GM19351 (cell line): Measurements from ENCODE around the gene BDH1.
"Not testable (repeated sequence)": the region's sequence is repeated elsewhere in the genome, so short reads cannot be mapped to it uniquely, and the experiment has no call there.

Experiments
- ATAC-seq: cut with Tn5 transposase; IDR thresholded peaks from one replicate; pipeline ENCODE4 v1.9.1; 2021; ENCODE audit warnings: mild to moderate bottlenecking, moderate library complexity; ENCODE audit not compliant: unreplicated experiment

Gene BDH1

DNA sequence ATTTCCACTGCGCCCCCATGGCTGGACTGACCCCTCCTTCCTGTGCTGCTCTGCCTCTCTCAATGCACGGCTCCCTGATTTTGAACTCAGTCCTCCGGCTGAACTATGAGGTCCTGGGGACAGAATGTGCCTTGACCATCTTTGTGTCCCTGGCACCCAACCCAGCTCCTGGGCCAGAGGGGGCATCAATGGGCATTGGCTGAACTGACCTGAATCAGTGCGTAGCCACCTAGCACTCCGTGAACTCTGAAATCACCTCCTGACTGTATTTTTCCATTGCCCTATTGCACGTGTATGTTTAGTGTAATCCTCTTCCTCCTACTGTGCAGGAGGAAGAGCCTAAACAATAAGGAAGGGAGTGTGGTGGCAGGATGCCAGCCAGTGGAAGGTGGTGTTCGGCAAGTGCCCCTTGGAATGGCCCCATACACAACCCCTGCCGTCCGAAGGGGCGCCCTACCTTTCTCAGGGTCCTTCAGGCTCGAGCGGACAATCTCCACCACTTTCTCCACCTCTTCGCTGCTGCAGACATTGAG, 33.5 kb downstream of the BDH1 start:
- ATAC-seq: no peak

DNA sequence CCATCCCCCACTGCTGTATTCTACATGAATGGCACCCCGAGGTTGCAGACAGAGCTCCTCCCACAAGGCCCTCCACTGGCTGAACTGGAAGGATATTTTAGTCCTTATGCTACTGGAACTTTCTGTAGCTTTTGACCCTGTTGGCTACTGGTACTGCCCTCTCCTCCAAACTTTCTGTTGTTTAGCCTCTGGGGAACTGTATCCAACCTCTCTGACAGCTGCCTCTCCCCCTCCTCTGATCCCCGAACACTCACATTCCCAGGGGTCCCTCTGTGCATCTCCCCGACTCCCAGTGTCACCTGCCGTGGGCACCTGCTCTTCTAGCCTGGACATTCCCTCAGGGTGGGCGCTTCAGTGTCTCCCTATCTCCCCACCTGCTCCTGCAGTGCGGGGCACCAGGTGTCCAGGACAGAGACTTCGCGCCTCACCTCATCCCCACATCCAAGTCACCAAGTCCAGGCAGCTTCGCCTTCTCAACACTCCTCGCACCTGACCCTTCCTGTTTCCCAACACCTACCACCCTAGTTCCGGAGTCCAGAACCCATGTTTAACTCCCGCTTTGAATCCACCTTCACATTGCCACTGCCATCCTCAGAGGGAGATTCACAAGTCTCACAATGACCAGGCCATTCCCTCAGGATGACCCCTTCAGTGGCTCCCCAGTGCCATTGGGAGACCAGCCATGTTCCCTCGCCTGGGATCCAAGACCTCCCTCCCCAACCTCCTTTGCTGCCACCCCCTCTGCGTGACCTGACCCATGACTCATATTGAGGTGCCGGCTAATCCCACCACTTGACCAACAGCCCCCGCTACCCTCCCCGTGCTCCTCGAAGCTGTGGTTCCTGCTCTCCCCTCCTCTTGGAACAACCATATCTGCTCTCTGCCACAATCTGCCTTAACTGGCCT, 34.2 kb downstream of the BDH1 start:
- no peak for ATAC-seq

DNA sequence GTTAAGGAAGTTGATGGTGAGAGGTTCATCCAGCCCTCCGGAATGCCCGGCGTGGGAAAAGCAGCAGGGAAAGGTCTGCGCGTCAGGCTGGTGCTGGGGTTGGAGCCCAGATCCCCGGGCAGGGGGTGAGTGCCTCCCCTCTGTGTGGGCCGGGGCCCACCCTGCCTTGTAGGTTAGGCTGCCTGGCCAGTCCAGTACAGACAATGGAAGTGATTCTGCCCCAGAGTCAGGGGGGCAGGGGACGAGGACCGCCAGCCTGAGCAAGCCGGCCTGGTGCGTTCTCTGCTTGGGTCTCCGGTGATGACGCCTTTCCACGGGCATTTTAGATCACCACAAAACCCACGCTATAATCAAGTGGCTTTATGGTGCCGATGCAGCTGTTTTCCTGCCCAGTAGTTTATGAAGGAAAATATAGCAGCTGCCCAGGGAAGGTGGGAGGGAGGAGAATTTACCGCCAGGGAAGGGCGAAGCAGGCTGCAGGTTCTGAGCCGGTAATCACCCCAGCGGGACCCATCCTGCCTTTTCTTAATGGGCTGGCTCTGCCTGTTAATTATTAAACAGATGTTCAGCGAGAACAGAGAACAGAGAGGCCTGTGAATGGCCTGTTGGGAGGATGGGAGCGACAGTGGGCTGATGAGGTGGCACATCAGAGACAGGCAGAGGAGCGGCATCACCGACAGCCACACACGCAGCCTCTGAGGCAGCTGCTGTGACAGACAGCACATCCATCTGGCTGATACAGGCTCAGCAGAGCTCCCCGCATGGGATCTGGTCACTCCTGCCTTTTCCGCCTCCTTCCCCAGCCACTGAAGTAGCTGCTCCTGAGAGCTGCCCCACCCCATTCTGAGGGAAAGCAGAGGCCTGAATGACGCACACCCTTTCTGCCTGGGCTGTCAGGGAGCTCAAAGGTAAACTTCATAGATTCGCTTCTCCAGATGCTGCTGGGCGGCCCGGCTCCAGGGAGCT, 35.2 kb downstream of the BDH1 start:
- ATAC-seq: no peak

DNA sequence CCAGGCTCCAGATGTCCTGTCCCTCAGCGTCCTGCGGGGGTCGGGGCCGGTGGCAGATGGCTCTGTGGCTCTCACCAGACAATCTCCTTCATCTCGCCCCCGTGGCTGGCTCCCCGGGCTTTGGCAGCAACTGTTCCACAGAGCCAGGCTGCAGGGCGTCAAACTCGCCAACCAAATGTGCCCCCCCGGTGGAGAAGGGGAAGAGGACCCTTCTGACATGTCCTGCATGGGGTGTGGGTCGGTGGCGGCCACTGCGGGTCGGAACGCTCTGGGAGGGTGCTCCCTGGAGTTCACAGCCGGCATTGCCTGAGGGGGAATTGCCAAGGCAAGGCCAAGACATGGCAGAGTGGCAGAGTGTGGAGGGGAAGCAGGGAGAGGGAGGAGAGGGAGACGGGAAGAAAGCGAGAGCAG, 36.0 kb downstream of the BDH1 start:
- ATAC-seq: no peak

DNA sequence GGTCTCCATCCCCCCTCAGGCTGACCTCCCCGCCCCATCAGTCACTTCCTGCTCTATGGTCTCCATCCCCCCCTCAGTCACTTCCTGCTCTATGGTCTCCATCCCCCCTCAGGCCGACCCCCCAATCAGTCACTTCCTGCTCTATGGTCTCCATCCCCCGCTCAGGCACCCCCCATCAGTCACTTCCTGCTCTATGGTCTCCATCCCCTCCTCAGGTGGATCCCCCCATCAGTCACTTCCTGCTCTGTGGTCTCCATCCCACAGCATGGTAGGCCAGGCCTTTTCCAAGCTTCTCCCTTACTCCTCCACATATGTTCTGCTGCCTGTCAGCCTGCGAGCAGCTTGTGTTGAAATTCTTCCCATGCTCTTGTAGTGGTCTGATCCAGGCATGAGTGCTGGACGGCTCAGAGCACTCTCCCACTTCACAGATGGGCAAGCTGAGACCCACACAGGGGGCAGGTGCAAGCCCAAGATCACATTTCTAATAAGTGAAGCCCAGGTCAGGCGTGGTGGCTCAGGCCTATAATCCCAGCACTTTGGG, 36.8 kb downstream of the BDH1 start:
- no peak for ATAC-seq

DNA sequence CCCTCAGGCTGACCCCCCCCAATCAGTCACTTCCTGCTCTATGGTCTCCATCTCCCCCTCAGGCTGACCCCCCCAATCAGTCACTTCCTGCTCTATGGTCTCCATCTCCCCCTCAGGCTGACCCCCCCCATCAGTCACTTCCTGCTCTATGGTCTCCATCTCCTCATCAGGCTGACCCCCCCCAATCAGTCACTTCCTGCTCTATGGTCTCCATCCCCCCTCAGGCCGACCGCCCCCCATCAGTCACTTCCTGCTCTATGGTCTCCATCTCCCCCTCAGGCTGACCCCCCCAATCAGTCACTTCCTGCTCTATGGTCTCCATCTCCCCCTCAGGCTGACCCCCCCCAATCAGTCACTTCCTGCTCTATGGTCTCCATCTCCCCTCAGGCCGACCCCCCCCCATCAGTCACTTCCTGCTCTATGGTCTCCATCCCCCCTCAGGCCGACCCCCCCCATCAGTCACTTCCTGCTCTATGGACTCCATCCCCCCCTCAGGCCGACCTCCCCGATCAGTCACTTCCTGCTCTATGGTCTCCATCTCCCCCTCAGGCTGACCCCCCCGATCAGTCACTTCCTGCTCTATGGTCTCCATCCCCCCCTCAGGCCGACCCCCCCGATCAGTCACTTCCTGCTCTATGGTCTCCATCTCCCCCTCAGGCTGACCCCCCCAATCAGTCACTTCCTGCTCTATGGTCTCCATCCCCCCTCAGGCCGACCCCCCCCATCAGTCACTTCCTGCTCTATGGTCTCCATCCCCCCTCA, 37.7 kb downstream of the BDH1 start:
- ATAC-seq: not testable (repeated sequence)

DNA sequence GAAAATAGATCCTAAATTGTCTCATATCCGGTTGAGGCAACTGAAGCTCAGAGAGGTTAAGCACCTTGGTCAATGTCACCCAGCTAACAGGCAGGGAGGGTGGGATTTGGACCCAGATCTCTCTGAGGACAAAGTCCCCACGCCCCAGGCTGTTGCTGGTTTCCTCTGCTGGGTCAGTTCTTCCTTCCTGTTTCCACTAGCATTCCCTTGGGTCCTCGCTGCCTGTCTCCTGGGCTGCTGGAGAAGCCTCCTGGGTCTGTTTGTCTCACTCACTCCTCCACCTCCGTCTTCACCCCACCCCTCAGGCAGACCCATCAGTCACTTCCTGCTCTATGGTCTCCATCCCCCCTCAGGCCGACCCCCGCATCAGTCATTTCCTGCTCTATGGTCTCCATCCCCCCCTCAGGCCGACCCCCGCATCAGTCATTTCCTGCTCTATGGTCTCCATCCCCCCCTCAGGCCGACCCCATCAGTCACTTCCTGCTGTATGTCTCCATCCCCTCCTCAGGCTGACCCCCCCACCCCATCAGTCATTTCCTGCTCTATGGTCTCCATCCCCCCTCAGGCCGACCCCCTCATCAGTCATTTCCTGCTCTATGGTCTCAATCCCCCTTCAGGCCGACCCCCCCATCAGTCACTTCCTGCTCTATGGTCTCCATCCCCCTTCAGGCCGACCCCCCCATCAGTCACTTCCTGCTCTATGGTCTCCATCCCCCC, 38.7 kb downstream of the BDH1 start:
- not testable (repeated sequence) for ATAC-seq

DNA sequence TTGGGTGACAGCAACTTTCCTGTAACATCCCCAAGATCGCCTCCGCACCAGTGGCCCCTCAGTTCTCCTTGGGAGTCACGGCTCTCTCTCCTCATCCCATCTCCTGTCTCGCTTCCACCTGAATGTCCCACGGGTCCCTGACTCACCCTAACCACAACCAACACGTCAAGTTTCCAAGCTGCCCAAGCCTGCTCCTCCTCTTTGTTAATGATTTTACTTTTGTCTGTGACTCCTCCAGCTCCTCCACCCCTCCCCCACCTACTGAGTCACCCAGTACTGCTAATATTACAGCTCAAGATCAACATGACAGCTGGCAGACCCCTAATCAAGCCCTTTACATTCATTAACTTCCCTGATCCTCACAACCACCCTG, 39.3 kb downstream of the BDH1 start:
- ATAC-seq: no peak

DNA sequence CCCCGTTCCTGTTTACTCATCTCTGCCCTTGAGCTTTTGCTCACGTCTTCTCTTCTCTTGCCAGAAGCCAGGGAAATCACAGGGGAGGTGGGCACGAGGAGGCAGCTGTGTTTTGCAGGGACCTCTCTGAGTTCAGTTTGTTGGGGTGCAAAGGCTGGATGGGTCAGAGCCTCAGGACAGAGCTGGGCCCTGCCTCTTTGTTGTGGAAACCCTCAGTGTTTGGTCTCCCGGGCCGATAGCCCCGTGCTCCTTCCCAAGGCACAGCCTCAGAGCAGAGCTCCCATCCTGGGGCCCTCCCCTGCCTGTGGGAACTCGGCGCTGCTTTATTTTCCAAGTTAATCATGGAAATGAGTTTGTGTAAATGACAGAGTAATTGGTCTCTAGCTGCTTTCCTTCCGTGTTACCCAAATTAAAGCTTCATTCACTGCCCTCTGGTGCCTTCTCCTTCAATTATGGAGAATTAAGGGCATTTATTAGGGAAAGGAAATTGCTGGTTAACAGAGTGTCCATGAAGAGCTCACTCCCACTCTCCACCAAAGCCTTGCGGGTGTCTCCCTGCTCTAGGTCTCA, 40.9 kb downstream of the BDH1 start:
- no peak for ATAC-seq

DNA sequence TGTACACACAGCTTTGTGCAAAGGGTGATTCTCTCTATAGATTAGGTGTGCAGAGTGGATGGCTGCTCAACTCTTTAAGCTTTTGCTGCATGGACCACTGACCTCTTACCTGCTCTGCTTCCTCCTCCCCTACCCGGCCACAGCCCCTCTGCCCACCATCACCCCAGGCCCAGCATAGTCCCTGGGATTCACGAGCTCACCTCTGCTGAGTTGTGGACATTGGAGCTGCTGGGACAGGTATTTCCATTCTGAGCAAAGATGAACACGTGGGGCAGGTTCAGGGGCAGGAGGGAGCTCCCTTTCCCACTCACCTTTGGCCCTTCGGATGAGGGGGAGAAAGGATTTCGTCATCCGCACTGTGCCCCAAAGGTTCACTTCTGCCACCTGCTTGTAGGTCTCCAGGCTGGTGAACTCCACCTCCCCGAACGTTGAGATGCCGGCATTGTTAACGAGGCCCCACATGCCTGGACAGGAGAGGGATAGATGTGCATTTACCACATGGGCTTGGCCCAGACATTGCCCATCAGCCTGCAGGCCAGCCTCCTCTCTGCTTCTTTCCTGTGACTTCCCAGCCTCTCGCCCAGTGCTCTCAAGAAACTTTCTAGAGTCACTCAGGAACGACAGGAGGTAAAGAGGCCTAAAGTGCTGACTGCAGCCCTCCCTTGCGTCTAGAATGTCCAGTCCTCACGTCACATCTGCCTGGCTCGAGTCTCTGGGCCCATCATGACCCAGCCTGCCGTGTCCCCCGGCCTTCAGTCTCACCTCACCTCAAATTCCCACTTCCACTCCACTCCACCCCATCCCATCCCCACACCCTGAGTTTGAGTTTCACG, 41.6 kb downstream of the BDH1 start:
- no peak for ATAC-seq

DNA sequence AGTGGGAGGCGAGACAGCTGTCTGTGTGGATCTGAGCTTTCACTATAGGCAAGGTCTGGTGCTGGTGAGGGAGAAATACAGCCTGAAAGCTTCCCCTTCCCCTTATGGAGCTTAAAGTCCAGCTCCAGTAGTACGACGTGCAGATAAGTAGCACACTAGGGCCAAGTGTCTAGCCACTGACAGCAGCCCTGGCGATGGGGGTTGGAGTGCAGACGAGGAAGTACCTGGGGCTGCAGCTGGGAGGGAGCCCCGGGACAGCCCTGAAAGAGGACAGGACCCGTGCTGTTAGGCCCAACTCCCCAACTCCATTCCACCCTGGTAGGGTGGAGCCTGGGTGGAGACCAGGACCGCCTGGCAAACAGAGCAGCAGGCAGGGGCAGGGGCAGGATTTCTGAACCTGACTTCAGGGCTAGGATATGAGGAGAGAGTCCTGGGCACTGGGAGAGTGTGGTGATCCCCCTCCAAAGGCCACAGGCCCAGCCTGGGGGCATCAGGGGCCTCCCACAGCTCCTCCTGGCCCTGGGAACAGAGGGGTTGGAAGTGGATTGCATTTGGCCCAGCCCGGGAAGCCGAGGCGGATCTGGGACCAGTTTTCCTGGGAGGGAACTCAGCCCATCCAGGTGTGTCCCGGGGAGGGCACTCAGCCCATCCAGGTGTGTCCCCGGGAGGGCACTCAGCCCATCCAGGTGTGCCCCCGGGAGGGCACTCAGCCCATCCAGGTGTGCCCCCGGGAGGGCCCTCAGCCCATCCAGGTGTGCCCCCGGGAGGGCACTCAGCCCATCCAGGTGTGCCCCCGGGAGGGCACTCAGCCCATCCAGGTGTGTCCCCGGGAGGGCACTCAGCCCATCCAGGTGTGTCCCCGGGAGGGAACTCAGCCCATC, 42.8 kb downstream of the BDH1 start:
- no peak for ATAC-seq

DNA sequence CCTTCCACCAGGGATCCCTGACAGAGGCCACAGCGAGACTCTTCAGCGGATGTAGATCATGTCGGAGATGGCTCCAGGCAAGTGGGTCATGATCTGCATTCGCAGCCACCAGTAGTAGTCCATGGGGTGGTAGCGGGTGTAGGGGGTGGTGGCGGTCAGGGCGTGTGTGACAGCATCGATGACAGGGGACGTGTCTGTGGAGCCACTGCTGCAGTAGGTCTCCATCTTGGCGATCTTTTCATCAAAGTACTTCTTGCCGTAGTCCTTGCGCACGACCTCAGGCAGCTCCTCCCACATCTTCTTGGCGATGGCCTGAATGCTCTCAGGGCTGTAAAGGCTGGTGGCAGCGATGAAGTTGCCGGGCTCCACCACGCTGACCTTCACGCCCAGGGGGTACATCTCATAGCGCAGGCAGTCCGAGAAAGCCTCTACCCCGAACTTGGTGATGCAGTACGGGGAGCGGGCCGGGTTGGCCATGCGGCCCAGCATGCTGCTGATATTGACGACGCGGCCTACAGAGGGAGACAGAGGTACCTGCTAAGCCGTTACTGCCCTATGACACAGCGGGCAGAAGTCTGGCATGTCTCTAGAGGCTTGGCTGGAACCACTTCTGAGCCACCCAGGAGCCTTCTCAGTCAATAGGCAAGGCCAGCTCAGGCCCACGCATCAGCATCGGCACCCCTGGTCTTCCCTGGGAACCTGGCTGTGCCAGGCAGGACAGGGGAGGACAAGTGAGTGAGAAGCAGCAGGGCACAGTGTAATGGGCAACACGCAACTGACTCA, 43.7 kb downstream of the BDH1 start:
- no peak for ATAC-seq

DNA sequence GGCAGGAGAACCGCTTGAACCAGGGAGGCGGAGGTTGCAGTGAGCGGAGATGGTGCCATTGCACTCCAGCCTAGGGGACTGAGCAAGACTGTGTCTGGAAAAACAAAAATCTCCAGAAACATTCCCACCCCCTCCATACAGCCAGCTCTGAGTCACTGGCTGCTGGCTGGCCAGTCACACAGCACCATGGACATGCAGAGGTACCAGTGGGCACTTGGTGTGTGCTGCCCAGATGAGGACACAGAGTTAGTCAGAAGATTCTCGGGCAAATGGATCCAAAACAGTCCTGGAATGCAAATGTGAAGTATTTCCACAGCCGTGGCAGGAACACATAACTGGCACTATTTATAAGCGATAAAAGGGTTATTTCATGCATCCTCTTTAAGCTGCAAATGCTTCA, 44.6 kb downstream of the BDH1 start:
- ATAC-seq: no peak

DNA sequence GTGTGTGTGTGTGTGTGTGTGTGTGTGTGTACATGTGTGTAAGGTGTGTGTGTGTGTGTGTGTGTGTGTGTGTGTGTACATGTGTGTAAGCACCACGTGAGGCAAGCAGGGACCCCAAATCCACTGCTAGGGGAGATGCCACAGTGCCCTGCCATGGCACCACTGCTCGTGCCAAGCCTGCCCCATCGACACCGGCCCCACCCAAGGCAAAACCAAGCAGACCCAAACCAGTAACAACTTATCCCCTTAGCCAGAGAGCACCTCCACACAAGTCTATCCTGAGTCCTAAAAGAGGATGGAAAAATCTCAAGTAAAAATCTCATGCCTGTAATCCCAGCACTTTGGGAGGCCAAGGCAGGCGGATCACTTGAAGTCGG, 45.1 kb downstream of the BDH1 start:
- ATAC-seq: no peak

DNA sequence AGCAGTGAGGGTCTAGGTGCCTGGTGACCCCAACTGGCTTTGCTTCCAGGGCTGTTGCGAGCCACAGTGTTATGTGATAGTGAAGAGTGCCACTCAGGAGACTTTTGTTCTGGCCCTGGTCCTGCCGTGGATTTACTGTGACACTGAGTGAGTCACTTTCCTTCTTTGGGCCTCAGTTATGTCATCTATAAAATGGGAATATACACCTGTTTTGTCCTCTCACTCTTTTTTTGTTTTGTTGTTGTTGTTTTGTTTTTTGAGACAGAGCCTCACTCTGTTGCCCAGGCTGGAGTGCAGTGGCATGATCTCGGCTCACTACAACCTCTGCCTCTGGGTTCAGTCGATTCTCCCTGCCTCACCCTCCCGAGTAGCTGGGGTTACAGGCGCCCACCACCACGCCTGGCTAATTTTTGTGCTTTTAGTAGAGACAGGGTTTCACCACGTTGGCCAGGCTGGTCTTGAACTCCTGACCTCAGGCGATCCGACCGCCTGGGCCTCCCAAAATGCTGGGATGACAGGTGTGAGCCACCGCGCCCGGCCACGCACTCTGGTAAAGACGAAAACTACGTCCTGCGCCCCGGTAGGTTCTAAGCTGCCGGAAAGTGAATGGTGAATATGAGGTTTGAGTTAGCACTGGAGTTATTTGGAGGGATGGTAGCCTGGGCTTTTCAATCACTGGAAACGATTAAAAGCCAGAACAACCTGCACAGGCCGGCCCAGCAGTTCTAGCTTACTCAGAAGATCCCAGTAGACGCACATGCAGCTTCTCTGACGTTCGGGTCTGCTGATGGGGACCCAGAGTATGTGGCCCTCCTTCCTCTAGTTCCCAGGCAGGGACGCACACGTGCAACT, 46.6 kb downstream of the BDH1 start:
- no peak for ATAC-seq

DNA sequence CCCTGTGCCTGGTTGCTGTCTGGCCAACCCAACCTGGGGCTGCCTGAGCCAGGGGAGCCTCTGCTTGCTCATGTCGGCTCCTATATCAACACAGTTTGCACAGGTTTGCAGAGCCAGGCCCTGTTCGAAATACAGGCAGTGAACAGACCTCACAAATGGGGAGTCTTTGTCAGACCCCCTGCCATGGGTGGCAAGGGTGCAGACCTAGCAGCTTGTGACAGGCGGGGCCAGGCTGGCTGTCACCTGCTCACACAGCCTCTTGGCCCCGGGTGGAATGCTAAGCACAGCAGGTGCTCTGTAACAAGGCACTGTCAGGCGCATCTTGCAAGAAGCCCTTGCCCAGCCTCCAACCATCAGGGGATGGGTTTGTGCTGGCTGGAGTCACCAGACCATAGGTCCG, 47.3 kb downstream of the BDH1 start:
- ATAC-seq: no peak
